PC-3 (cell line): Measurements from ENCODE around the gene CDKN3. TPM values are rescaled to one million over a fixed set of nuclear protein-coding genes. Genes with fewer than 3 reads are reported as not detected.

Experiments used
- ATAC-seq: fragments of 200-7000 bp; cut with Tn5 transposase; 2 replicates; pipeline ENCODE4 v1.9.1; 2020; ENCODE audit warnings: mild to moderate bottlenecking, moderate library complexity
- BruUV-seq: library from RNA; stranded (reverse); fragments of 400-500 nt; replicated peaks from 2 replicates; lab custom pipeline; 2021; lab: Mats Ljungman, UMichigan
- CTCF ChIA-PET: fragments of 300-600 bp; sonication (Branson Sonifier 250); formaldehyde crosslinking; loops from one replicate; lab custom pipeline; 2022; ENCODE audit warnings: antibody characterized with exemption; lab: Charles Lee
- POLR2A ChIA-PET: fragments of 300-600 bp; sonication (Branson Sonifier 250); formaldehyde crosslinking; loops from one replicate; lab custom pipeline; 2022; ENCODE audit warnings: antibody characterized with exemption; ENCODE audit not compliant: unreplicated experiment; lab: Charles Lee
- DNase-seq: peaks from one replicate; pipeline ENCODE4 v3.0.0-alpha.2; 2015
- H2AFZ ChIP-seq: fragments of 300-600 bp; sonication (generic); 2 replicates; pipeline ENCODE4 v1.6.0; 2016; ENCODE audit warnings: antibody characterized with exemption, low read length
- H3F3A ChIP-seq: fragments of 300-600 bp; sonication (generic); one replicate; pipeline ENCODE4 v1.6.0; 2017; ENCODE audit warnings: antibody characterized with exemption, low read length, control low read depth, mild to moderate bottlenecking; ENCODE audit not compliant: unreplicated experiment
- H3K27ac ChIP-seq: fragments of 300-600 bp; sonication (generic); 2 replicates; pipeline ENCODE4 v1.5.1; 2016; ENCODE audit warnings: mild to moderate bottlenecking, low read length
- H3K27me3 ChIP-seq: fragments of 300-600 bp; sonication (generic); 2 replicates; pipeline ENCODE4 v1.6.1; 2016; ENCODE audit warnings: low read length, mixed read lengths
- H3K36me3 ChIP-seq: fragments of 300-600 bp; sonication (generic); 2 replicates; pipeline ENCODE4 v1.6.1; 2016; ENCODE audit warnings: low read depth, mixed run types, low read length, mixed read lengths
- H3K4me1 ChIP-seq: fragments of 300-600 bp; sonication (generic); 2 replicates; pipeline ENCODE4 v1.5.1; 2016; ENCODE audit warnings: low read length; ENCODE audit not compliant: insufficient read depth
- H3K4me2 ChIP-seq: fragments of 300-600 bp; sonication (generic); 2 replicates; pipeline ENCODE4 v1.6.0; 2016; ENCODE audit warnings: low read length
- H3K4me3 ChIP-seq: fragments of 300-600 bp; sonication (generic); 2 replicates; pipeline ENCODE4 v1.5.1; 2016; ENCODE audit warnings: mild to moderate bottlenecking, low read length, mixed read lengths
- H3K79me2 ChIP-seq: fragments of 300-600 bp; sonication (generic); 2 replicates; pipeline ENCODE4 v1.6.1; 2017; ENCODE audit warnings: low read length, mixed read lengths
- H3K9ac ChIP-seq: fragments of 300-600 bp; sonication (generic); 2 replicates; pipeline ENCODE4 v1.6.0; 2016; ENCODE audit warnings: mild to moderate bottlenecking, low read length
- H3K9me2 ChIP-seq: fragments of 300-600 bp; sonication (generic); replicated peaks from 2 replicates; pipeline ENCODE4 v1.6.1; 2016; ENCODE audit warnings: mixed run types, low read length, mixed read lengths
- H3K9me3 ChIP-seq: fragments of 300-600 bp; sonication (generic); 2 replicates; pipeline ENCODE4 v1.6.1; 2016; ENCODE audit warnings: low read length, mixed read lengths
- H4K20me1 ChIP-seq: fragments of 300-600 bp; sonication (generic); 2 replicates; pipeline ENCODE4 v1.6.1; 2016; ENCODE audit warnings: low read length, mixed read lengths
- CTCF ChIP-seq: fragments of 300-600 bp; sonication (generic); conservative IDR thresholded peaks from 2 replicates; pipeline ENCODE4 v1.5.1; 2017; ENCODE audit warnings: antibody characterized with exemption, low read depth, mild to moderate bottlenecking, low read length
- EZH2 ChIP-seq: fragments of 300-600 bp; sonication (generic); IDR thresholded peaks from one replicate; pipeline ENCODE4 v1.6.1; 2017; ENCODE audit warnings: antibody characterized with exemption, mild to moderate bottlenecking, low read length; ENCODE audit not compliant: unreplicated experiment
- EZH2phosphoT487 ChIP-seq: fragments of 300-600 bp; sonication (generic); IDR thresholded peaks from 2 replicates; pipeline ENCODE4 v1.6.1; 2018; ENCODE audit warnings: mild to moderate bottlenecking, antibody characterized with exemption, low read length, borderline replicate concordance
- intact Hi-C: fragments of 100-400 bp; cut with micrococcal nuclease; formaldehyde crosslinking; loops from 2 replicates; pipeline ENCODE4 v1.9.0; 2023
- total RNA-seq: library from RNA; depleted of rRNA; stranded (reverse); fragments of >200 nt; gene quantifications from 2 replicates; pipeline ENCODE4 v1.2.3, GENCODE V29; 2014

CDKN3 gene
- total RNA-seq, 1 experiment from 2014 or later: 434 TPM

DNA sequence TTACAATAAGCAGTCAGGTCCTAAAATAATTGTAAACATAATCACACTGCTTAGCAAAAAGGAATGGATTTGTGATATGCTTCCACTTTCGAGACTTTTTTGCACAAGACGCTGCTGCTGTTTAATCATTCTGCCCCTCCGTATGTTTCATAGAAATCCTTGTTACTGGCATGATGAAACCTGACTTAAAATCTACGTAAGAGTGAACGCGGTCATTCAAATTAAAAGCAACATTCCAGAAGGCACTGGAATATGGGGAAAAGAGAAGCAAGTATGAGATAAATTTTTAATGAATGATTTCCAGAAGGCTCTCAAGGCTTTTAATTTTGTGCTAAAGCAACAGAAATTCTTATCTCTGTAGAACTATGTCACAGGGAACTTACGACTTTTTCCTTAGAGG is 43.2 kb downstream of the CDKN3 start:
- DNase-seq (no peak), ATAC-seq (no peak)
- peak overlapping the region; percentile 83 for H3K4me2 ChIP-seq
- H3K79me2 ChIP-seq: peaks cover 58% of the 10 kb centered on the region
- BruUV-seq: TSS peak; percentile 54
- no peaks in the 10 kb centered on the region for H3K9me3 ChIP-seq
- no peaks in the 10 kb centered on the region for H3K27me3 ChIP-seq
- H3K36me3 ChIP-seq: peaks cover 8% of the 10 kb centered on the region
- H3K9me2 ChIP-seq: no peaks in the 10 kb centered on the region
- H2AFZ ChIP-seq: no peak overlapping the region
- POLR2A ChIA-PET: no interaction called here
- H3K9ac ChIP-seq: peak overlapping the region; percentile 81
- CTCF ChIA-PET: no interaction called here
- H3K4me3 ChIP-seq: peak overlapping the region; percentile 74
- peaks cover 12% of the 10 kb centered on the region for H3F3A ChIP-seq
- peaks cover 58% of the 10 kb centered on the region for H3K4me1 ChIP-seq
- intact Hi-C loops: loop anchor here (2.0 to 5.0 kb wide), 3 partner anchors 41 to 333 kb away; no protein-coding TSS in a partner anchor
- TF ChIP-seq EZH2phosphoT487 (no peak), EZH2 (no peak), CTCF (no peak)
- 0 out of 2 replicates have a peak overlapping the region, but pooled peaks have one; percentile 74 for H3K27ac ChIP-seq
- peaks cover 49% of the 10 kb centered on the region for H4K20me1 ChIP-seq

DNA sequence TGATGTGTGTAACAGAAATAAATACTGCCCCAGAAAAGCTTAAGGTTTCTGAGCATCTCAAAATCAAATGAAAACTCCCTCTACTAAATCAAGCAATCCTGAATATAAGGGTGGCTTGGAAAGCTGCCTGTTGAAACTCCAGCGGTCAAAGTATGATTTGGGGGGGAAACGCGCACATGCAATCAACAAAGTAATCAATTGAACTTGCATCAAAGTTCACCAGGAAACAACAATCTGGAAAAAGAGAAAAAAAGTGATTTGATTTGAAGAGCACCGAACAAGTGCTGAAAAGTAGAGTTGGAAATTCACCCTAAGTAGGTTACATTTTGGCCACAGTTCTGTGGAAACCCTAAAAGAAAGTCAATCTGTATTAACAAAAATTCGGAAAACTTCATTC is 43.7 kb downstream of the CDKN3 start:
- Histone ChIP-seq H3K79me2 (peaks cover 53% of the 10 kb centered on the region), H3K4me1 (peaks cover 53% of the 10 kb centered on the region), H3K4me3 (peak overlapping the region; percentile 74), H3K4me2 (peak overlapping the region; percentile 83), H3K27ac (peak overlapping the region; percentile 74), H3K9ac (peak overlapping the region; percentile 81), H3F3A (peaks cover 9% of the 10 kb centered on the region), H3K9me2 (no peaks in the 10 kb centered on the region), H3K36me3 (peaks cover 6% of the 10 kb centered on the region; the same call in 1 of the 2 replicates), H4K20me1 (peaks cover 44% of the 10 kb centered on the region), H3K9me3 (no peaks in the 10 kb centered on the region), H3K27me3 (no peaks in the 10 kb centered on the region), H2AFZ (peak overlapping the region; percentile 7; the same call in 1 of the 2 replicates)
- intact Hi-C loops: loop anchor here (2.0 to 5.0 kb wide), 3 partner anchors 40 to 332 kb away; no protein-coding TSS in a partner anchor
- POLR2A ChIA-PET: no interaction called here
- TF ChIP-seq EZH2phosphoT487: no peak
- no peak for TF ChIP-seq EZH2
- TF ChIP-seq CTCF: no peak
- no peak for ATAC-seq
- no peak for DNase-seq
- CTCF ChIA-PET: no interaction called here
- BruUV-seq: no TSS peak
